Measurements from ENCODE around the gene HMCN2.

Gene HMCN2

GRCh38 chr9:130373679-130374325, 108.2 kb downstream of the HMCN2 start:
- no peak for DNase-seq

GRCh38 chr9:130377612-130378011, 112.1 kb downstream of the HMCN2 start:
- no peak for DNase-seq

- DNase-seq: no peak
Measured at GRCh38 chr9:130378875-130379648, 113.5 kb downstream of the HMCN2 start.

- no peak for DNase-seq
Measured at GRCh38 chr9:130379649-130379970, 114.0 kb downstream of the HMCN2 start.

- DNase-seq: no peak
Measured at GRCh38 chr9:130380920-130381469, 115.4 kb downstream of the HMCN2 start.

GRCh38 chr9:130381660-130382059, 116.1 kb downstream of the HMCN2 start:
- DNase-seq: no peak

- no peak for DNase-seq
Measured at GRCh38 chr9:130382096-130382495, 116.5 kb downstream of the HMCN2 start.

- peak; percentile 81 for DNase-seq
Measured at GRCh38 chr9:130382636-130383349, 117.2 kb downstream of the HMCN2 start.

GRCh38 chr9:130383350-130383715, 117.8 kb downstream of the HMCN2 start:
- DNase-seq: no peak

- no peak for DNase-seq
Measured at GRCh38 chr9:130383979-130384676, 118.6 kb downstream of the HMCN2 start.

GRCh38 chr9:130385257-130385656, 119.7 kb downstream of the HMCN2 start:
- no peak for DNase-seq

- DNase-seq: no peak
Measured at GRCh38 chr9:130387398-130387797, 121.8 kb downstream of the HMCN2 start.

- DNase-seq: no peak
Measured at GRCh38 chr9:130387905-130388304, 122.3 kb downstream of the HMCN2 start.

GRCh38 chr9:130390390-130390789, 124.8 kb downstream of the HMCN2 start:
- DNase-seq: no peak

- DNase-seq: no peak
Measured at GRCh38 chr9:130390986-130391385, 125.4 kb downstream of the HMCN2 start.

- DNase-seq: no peak
Measured at GRCh38 chr9:130391866-130392265, 126.3 kb downstream of the HMCN2 start.

GRCh38 chr9:130393681-130394071, 128.1 kb downstream of the HMCN2 start:
- no peak for DNase-seq

- no peak for DNase-seq
Measured at GRCh38 chr9:130394320-130394719, 128.8 kb downstream of the HMCN2 start.

GRCh38 chr9:130394814-130395470, 129.4 kb downstream of the HMCN2 start:
- DNase-seq: no peak

- no peak for DNase-seq
Measured at GRCh38 chr9:130395810-130396435, 130.4 kb downstream of the HMCN2 start.

GRCh38 chr9:130396581-130396980, 131.0 kb downstream of the HMCN2 start:
- no peak for DNase-seq

All from NCI-H69 (cell line).